ENCODE measurements around the gene TEX13B. TPM values are rescaled to one million over a fixed set of nuclear protein-coding genes. Genes with fewer than 3 reads are reported as not detected.

The TEX13B gene
- total RNA-seq, 2 experiments from 2014 or later = not detected

Other genes starting within 250 kb of the TEX13B start
- 10 to 100 TPM; 37.1 to 57.2 TPM for gene TSC22D3, start 206.6 kb downstream of the TEX13B start, total RNA-seq
- gene NCBP2L, start 204.6 kb downstream of the TEX13B start, total RNA-seq = not detected
- 1 to 10 TPM; 3.2 to 3.8 TPM for gene MID2, start 156.5 kb downstream of the TEX13B start, total RNA-seq
- gene VSIG1, start 62.7 kb upstream of the TEX13B start, total RNA-seq = under 1 TPM in 1 of 2 experiments, not detected in 1; 0.64 TPM
- gene PSMD10, start 109.2 kb upstream of the TEX13B start, total RNA-seq = 10 to 100 TPM; 29.9 to 31.1 TPM
- gene ATG4A, start 109.4 kb upstream of the TEX13B start, total RNA-seq = 10 to 100 TPM in 1 of 2 experiments, 1 to 10 TPM in 1; 9.9 to 13.0 TPM